GM21786 (cell line): ENCODE measurements around the gene KCNE5.
"Not testable (repeated sequence)": the region's sequence is repeated elsewhere in the genome, so short reads cannot be mapped to it uniquely, and the experiment has no call there.

Source experiments
- ATAC-seq: cut with Tn5 transposase; IDR thresholded peaks from one replicate; pipeline ENCODE4 v1.9.1; 2021; ENCODE audit not compliant: unreplicated experiment

Gene KCNE5, protein sequence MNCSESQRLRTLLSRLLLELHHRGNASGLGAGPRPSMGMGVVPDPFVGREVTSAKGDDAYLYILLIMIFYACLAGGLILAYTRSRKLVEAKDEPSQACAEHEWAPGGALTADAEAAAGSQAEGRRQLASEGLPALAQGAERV

GRCh38 chrX:109624641-109625616 lies at the start of gene KCNE5:
Gene KCNE5 (minus strand): TSS chrX:109625172. CDS start chrX:109625020, 152 bp downstream.
- no peak for ATAC-seq

GRCh38 chrX:109672239-109672638 lies 47.3 kb upstream of the KCNE5 start:
- no peak for ATAC-seq

DNA sequence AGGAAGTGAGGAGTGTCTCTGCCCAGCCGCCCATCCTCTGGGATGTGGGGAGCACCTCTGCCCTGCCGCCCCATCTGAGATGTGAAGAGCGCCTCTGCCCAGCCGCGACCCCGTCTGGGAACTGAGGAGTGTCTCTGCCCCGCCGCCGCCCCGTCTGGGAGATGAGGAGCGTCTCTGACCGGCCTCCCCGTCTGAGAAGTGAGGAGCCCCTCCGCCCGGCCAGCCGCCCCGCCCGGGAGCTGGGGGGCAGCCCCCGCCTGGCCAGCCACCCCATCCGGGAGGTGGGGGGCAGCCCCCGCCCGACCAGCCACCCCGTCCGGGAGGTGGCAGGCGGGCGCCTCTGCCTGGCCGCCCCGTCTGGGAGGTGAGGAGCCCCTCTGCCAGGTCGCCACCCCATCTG lies 46.2 kb upstream of the KCNE5 start:
- ATAC-seq, result not testable (repeated sequence)

- no peak for ATAC-seq
Observed at GRCh38 chrX:109667986-109668385, 43.0 kb upstream of the KCNE5 start.

- ATAC-seq, result no peak
Observed at GRCh38 chrX:109660435-109661143, 35.6 kb upstream of the KCNE5 start.

DNA sequence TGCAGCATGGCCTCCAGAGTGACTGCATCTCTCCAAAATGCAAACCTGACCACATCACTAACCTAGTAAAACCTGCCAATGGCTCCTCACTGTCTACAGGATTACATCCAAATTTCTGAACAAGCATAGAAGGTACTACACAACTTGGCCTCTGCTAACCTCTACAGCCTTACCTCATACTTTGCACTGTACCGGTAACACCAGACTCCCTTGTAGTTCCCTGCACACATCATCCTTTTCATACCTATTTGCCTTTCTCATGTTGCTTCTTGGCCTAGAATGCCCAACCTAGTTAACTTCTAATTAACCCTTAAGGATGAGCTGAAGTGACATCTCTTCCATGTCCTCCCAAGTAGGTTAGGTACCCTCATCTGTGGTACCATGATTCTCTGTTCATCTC lies 33.4 kb upstream of the KCNE5 start:
- ATAC-seq, result no peak

DNA sequence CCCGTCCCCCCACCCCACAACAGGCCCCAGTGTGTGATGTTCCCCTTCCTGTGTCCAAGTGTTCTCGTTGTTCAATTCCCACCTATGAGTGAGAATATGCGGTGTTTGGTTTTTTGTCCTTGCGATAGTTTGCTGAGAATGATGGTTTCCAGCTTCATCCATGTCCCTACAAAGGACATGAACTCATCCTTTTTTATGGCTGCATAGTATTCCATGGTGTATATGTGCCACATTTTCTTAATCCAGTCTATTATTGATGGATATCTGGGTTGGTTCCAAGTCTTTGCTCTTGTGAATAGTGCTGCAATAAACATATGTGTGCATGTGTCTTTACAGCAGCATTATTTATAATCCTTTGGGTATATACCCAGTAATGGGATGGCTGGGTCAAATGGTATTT lies 32.4 kb upstream of the KCNE5 start:
- not testable (repeated sequence) for ATAC-seq

GRCh38 chrX:109656774-109657173 lies 31.8 kb upstream of the KCNE5 start:
- no peak for ATAC-seq

- ATAC-seq, result no peak
Observed at GRCh38 chrX:109655502-109656201, 30.7 kb upstream of the KCNE5 start.

- no peak for ATAC-seq
Observed at GRCh38 chrX:109654516-109655109, 29.6 kb upstream of the KCNE5 start.

DNA sequence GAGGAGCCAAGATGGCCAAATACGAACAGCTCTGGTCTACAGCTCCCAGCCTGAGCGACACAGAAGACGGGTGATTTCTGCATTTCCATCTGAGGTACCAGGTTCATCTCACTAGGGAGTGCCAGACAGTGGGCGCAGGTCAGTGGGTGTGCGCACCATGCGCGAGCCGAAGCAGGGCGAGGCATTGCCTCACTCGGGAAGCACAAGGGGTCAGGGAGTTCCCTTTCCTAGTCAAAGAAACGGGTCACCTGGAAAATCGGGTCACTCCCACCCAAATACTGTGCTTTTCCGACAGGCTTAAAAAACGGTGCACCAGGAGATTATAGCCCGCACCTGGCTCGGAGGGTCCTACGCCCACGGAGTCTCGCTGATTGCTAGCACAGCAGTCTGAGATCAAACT lies 19.7 kb upstream of the KCNE5 start:
- ATAC-seq, result not testable (repeated sequence)

DNA sequence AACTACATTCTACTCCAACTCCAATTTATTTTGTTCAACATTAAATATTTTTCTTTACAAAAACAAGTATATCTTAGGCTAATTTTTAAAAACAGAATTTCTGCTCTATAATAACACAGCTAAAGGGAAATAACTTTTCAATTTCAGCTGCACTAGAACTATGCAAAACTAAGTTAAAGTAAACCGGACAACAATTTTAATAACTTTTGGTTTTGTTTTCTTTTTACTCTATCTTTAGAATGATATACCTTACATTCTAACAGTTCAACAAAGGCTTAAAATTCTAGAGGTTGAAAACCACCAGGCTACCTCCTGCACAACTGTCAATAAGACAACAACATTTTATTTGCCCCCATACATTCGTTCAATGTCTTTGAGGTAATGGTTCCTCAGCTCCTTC lies 18.7 kb upstream of the KCNE5 start:
- ATAC-seq, result no peak

DNA sequence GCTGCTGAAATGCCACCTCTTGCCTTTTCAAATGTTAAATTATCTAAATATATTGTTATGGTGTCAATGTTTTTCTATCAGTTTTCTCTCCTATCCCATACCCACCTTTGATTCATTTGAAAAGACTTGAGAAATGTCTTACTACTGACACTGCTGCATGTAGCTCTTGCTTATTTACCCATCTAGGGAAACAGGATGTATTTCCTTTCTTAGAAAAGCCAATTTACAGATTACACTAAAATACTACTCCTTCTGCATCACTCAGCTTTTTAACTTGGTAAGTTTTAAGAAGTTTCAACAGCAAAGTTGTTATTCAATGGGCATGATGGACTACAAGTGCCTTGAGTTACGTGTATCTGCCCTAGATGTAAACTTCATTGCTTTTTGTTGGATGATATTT lies 13.2 kb upstream of the KCNE5 start:
- ATAC-seq, result no peak

GRCh38 chrX:109637477-109637876 lies 12.5 kb upstream of the KCNE5 start:
- ATAC-seq, result not testable (repeated sequence)

- peak; percentile 52 for ATAC-seq
Observed at GRCh38 chrX:109635146-109635545, 10.2 kb upstream of the KCNE5 start.

DNA sequence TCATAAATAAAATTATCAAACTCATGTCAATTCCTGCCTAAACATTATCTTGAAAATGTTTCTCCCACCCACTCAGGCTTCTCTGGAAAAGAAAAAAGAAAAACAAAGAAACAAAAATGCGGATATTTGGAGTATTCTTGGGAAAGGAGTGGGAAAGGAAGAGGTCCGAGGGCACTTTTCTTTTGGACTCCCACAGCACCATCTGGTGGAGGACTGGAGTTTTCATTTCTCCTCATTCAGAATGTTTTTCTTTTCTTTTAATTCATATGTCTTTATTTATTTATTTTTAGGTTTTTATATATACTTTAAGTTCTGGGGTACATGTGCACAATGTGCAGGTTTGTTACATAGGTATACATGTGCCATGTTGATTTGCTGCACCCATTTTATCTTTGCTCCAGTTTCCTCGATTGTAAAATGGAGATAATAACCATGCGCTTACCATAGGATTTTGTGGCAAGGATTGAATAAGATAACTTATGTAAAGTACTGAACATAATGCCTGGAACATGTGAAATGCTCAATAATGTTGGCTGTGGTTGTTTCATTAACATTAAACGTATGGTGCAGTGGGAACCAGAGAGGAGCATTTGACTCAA lies 8.0 kb upstream of the KCNE5 start:
- no peak for ATAC-seq

DNA sequence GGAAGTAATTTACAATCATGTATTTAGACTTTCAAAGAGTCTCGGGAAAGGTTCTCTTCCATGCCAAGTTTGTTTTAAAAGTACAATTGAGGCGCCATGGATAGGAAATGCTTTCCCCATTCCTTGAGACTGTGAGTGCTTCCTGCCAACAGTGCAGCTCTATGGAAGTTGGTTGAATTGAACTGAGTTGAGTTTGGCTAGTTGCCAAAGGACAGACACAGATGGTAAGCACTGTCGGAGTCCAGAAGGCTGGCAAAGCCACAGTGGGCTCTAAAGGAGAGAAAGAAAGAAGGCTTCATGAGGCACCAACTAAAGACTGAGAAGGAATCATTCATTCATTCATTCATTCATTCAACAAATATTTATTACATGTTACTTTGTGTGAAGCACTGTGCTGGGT lies 4.3 kb upstream of the KCNE5 start:
- no peak for ATAC-seq

- ATAC-seq, result no peak
Observed at GRCh38 chrX:109626637-109627036, 1.7 kb upstream of the KCNE5 start.

GRCh38 chrX:109623997-109624396 lies 975 bp downstream of the KCNE5 start:
- no peak for ATAC-seq

DNA sequence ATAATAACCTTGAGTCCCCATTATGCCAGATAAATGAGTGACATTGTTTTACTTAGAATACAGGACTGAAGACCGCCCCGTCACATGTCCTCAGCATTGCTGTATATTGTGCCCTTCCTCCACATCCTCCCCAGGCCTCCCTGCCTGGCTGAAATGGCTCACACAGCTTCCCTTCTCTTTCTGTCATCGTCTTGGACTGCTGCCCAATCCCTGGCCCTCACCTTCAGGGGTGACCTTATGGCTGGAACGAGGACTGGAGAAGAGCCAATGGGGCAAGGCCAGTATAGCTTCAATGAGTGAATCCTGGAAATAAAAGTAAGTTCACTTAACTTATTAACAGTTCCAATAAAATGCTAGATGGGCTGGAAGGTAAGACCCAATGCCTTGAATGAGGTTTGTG lies 2.7 kb downstream of the KCNE5 start:
- ATAC-seq, result no peak
